Measurements from ENCODE around the gene TMPRSS6. TPM values are rescaled to one million over a fixed set of nuclear protein-coding genes. Genes with fewer than 3 reads are reported as not detected.
A peak's percentile ranks its signal among the peaks of the same experiment; 100 is the strongest.

Gene TMPRSS6
- total RNA-seq: 0.53 TPM
- long read RNA-seq: 0 reads

DNA sequence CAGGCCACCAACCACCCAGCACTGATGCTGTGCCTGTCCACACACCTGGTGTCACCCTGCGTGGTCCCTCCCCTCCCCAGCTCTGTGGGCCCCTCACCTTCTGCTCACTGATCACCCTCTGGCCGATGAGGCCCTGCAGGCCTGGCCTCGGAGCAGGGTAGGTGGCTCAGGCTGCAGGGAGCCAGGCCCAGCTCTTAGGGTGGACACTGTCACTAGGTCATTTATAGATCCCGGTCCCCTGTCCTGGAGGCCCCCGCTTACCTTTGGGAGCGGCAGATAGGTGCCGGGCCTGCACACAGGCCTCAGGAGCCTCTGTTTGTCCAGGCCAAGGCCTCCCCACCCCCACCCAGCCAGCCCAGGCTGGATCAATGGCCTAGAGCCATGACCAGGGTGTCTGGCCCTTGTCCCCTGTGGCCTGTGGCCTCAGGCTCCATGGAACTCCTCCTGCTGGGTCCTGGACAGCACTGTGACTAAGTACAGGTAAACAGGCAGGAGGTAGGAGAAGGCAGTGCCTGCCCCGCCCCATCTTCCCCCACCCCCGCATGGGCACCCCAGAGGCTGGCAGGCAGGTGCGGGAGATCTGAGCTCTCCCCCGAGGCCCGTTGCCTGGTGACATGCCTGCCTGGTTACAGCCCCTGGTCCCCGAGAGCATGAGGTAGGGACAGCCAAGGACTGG lies at the start of gene TMPRSS6:
Gene TMPRSS6, minus strand, starts transcription at position 472 of the 676 bp plus-strand sequence. CDS start 6,296 bp downstream, outside the sequence.
- H3K36me3 ChIP-seq: no peaks in the 10 kb centered on the region
- no peak within 1 kb of the TSS for H3K4me3 ChIP-seq
- H3K27ac ChIP-seq: no peak within 1 kb of the TSS
- no peaks in the 10 kb centered on the region for H3K9me3 ChIP-seq
- intact Hi-C loops (cut with DNase I): no loop called here
- DNase-seq (no peak), ATAC-seq (peak in 1 of 2 donors; percentile 29)
- TF ChIP-seq, protein P1, sequence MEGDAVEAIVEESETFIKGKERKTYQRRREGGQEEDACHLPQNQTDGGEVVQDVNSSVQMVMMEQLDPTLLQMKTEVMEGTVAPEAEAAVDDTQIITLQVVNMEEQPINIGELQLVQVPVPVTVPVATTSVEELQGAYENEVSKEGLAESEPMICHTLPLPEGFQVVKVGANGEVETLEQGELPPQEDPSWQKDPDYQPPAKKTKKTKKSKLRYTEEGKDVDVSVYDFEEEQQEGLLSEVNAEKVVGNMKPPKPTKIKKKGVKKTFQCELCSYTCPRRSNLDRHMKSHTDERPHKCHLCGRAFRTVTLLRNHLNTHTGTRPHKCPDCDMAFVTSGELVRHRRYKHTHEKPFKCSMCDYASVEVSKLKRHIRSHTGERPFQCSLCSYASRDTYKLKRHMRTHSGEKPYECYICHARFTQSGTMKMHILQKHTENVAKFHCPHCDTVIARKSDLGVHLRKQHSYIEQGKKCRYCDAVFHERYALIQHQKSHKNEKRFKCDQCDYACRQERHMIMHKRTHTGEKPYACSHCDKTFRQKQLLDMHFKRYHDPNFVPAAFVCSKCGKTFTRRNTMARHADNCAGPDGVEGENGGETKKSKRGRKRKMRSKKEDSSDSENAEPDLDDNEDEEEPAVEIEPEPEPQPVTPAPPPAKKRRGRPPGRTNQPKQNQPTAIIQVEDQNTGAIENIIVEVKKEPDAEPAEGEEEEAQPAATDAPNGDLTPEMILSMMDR (IDR thresholded peaks at IDR 0.05): no peak
- H3K4me1 ChIP-seq: no peaks in the 10 kb centered on the region
- no peaks in the 10 kb centered on the region for H3K27me3 ChIP-seq (ENCODE audit: low read depth)

DNA sequence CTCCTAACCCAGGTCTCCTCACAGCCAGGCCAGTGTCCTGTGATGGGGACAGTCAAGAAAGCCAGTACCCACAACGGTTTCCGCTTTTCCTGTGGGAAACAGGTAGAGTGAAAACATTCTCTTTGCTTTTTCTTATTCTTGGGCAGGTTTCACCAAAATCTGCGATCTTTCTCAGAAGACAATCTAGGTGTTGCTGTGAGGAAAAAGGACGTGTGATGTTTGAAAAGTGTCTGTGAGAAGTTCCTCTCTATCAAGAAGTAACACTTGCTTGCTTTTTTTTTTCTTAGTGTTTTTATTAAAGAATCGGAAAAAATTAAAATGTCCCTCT lies 49.4 kb upstream of the TMPRSS6 start:
- Histone ChIP-seq H3K27ac (no peak overlapping the region), H3K9me3 (no peaks in the 10 kb centered on the region), H3K27me3 (ENCODE audit: low read depth) (no peaks in the 10 kb centered on the region), H3K36me3 (no peaks in the 10 kb centered on the region), H3K4me1 (no peaks in the 10 kb centered on the region), H3K4me3 (no peak overlapping the region)
- ATAC-seq: no peak
- DNase-seq: no peak
- TF ChIP-seq, protein P1 (IDR thresholded peaks at IDR 0.05): no peak
- intact Hi-C loops (cut with DNase I): no loop called here

DNA sequence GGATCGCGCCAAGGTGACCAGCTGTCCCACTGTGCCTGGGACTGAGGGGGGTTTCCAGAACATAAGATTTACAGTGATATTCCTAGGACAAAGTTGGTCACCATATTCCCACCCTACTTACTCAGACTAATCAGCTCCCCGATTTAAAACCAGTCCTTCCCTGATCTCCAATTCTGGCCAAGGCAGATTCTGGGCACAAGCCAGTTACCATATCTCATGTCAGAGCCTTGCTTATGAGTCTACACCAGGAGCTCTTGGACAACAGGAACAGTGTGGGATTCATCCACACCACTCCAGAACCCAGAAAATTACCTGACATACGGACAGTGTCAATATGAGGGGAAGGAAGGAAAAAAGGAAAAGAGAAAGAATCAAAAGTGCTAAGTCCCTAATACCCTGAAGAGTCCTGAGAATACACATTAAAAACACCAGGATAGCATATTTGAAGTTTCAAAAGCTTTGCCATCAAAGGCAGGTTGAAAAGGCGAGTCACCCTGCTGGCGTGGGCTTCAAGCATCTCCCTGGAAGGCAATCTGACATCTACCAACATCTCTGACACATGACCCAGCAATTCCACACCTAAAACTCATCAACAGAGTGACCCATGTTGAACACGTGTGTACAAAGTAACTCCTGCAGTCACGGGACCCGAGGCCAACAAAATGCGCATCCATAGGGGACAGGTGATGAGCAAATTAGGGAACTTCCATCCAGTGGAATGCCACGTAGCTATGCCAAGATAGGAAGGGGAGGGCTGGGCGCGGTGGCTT lies 48.2 kb upstream of the TMPRSS6 start:
- Histone ChIP-seq H3K9me3 (no peaks in the 10 kb centered on the region), H3K4me3 (no peak overlapping the region), H3K27ac (no peak overlapping the region), H3K36me3 (no peaks in the 10 kb centered on the region), H3K27me3 (ENCODE audit: low read depth) (no peaks in the 10 kb centered on the region), H3K4me1 (no peaks in the 10 kb centered on the region)
- no peak for DNase-seq
- ATAC-seq: no peak
- intact Hi-C loops (cut with DNase I): no loop called here
- TF ChIP-seq, protein P1 (IDR thresholded peaks at IDR 0.05): no peak

DNA sequence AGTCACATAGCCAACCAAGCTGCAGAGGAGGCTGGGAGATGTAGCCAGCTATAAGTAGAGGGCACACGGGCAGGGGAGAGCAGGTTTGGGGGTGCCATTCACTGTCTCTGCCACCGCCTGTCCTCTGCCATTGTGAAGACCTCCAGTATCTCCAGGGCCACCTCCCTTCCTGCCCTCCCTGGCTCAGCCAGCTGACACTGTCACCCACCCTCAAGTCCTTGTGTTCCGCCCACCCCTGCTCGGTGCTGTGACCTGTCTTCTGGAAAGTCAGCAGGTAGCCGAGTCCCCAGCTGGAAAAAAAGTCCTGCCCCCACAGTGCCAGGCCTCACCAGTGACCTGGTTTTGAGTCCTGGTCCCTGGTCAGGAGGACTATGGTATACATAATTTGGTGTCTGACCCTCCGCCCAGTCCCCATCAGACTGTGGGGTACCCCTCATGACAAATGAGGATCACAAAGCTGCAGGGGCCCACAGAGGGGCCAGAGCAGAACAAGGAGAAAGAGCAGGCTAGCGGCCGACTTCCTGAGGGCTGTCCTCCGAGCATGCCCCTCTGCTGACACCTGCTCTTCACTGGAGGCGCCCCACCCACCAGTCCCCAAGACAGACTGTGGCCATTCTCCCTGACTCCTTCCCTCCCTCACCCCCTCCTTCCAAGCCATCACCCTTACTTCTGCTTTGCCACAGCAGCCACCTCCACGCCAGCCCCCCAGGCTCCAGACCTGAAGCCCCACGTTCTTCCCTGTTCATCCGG lies 47.3 kb upstream of the TMPRSS6 start:
- DNase-seq (no peak), ATAC-seq (no peak)
- TF ChIP-seq, protein P1 (IDR thresholded peaks at IDR 0.05): no peak
- H3K4me1 ChIP-seq: no peaks in the 10 kb centered on the region
- no peak overlapping the region for H3K4me3 ChIP-seq
- no peaks in the 10 kb centered on the region for H3K27me3 ChIP-seq (ENCODE audit: low read depth)
- H3K9me3 ChIP-seq: no peaks in the 10 kb centered on the region
- no peaks in the 10 kb centered on the region for H3K36me3 ChIP-seq
- intact Hi-C loops (cut with DNase I): no loop called here
- no peak overlapping the region for H3K27ac ChIP-seq

DNA sequence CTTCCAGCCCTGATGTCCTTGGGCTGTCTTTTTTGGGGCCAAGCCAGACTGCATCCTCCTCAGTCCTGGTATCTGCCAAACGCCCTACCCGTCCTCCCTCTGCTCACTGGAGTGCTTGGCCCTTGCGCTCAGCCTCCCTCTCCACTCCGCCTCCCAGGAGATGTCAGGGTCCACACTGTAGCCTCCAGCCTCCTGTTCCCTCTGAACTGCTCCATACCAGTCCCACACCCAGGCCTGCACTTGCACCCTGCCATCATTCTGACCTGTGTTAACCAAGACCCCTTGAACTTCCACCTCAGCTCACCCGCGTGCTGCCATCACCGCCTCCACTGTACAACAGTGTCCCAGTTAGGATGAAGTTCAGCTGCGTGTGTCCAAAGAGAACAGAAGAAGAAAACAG lies 46.5 kb upstream of the TMPRSS6 start:
- H3K27ac ChIP-seq: no peak overlapping the region
- no peak for DNase-seq
- no peaks in the 10 kb centered on the region for H3K36me3 ChIP-seq
- H3K27me3 ChIP-seq (ENCODE audit: low read depth): no peaks in the 10 kb centered on the region
- H3K4me3 ChIP-seq: no peak overlapping the region
- no peaks in the 10 kb centered on the region for H3K4me1 ChIP-seq
- ATAC-seq: peak in 1 of 2 donors; percentile 7
- intact Hi-C loops (cut with DNase I): no loop called here
- no peaks in the 10 kb centered on the region for H3K9me3 ChIP-seq
- TF ChIP-seq, protein P1 (IDR thresholded peaks at IDR 0.05): no peak
